Pancreas (tissue), 10 donors: ENCODE measurements around the gene SEC14L1. TPM values are rescaled to one million over a fixed set of nuclear protein-coding genes. Genes with fewer than 3 reads are reported as not detected.
A peak's percentile ranks its signal among the peaks of the same experiment; 100 is the strongest.

Source experiments
- ATAC-seq, 4 donors: fragments of 200-7000 bp; cut with Tn5 transposase; one replicate each; pipeline versions ENCODE4 v1.8.0 to v1.9.1; 2020; ENCODE audit warnings: mild to moderate bottlenecking in 4 of 4, moderate library complexity in 4 of 4
- DNase-seq, 6 donors: peaks; one replicate each; pipeline ENCODE4 v3.0.0-alpha.2; 2020
- FAIRE-seq: peaks from 2 replicates; lab custom pipeline; 2012; peaks lifted over from hg19 to GRCh38; lab: Jason Lieb, UNC
- H3K27ac ChIP-seq, 4 donors: fragments of 200-600 bp; sonication (generic); 1 replicate in 3 of 4; 2 replicates in 1 of 4; pipeline versions ENCODE4 v1.5.0 to v1.8.0; 2020
- H3K27me3 ChIP-seq, 4 donors: fragments of 200-600 bp; one replicate each; pipeline ENCODE4 v1.8.0; 2021
- H3K36me3 ChIP-seq, 3 donors: fragments of 200-600 bp; sonication (generic) in 1 of 3; one replicate each; pipeline versions ENCODE4 v1.5.0 to v1.8.0; 2020 to 2021
- H3K4me1 ChIP-seq, 3 donors: fragments of 200-600 bp; one replicate each; pipeline ENCODE4 v1.8.0; 2021
- H3K4me3 ChIP-seq, 4 donors: fragments of 200-600 bp; sonication (generic) in 2 of 4; one replicate each; pipeline versions ENCODE4 v1.5.0 to v1.8.0; 2020 to 2021
- H3K9me3 ChIP-seq, 4 donors: fragments of 200-600 bp; one replicate each; pipeline ENCODE4 v1.8.0; 2021
- CTCF ChIP-seq, 4 donors: fragments of 200-600 bp; sonication (generic) in 3 of 4; IDR thresholded peaks; one replicate each; pipeline versions ENCODE4 v1.5.0 to v1.8.0; 2021; ENCODE audit warnings: antibody characterized with exemption in 4 of 4
- WGBS, 2 donors: extraction: QIAGEN DNeasy Blood & Tissue Kit; methylation state at CpG; one replicate each; pipeline ENCODE4 v1.1.7; 2013; 5-methylcytosine and 5-hydroxymethylcytosine counted together
- intact Hi-C, 3 donors: fragments of 100-400 bp; cut with DNase I; formaldehyde crosslinking; loops; one replicate each; pipeline versions ENCODE4 v1.11.1 to v1.14.2; 2022
- polyA plus RNA-seq, 2 donors: library from polyadenylated mRNA; stranded (reverse); fragments of 200-250 nt; gene quantifications; one replicate each; pipeline ENCODE4 v1.2.3, GENCODE V29; 2013
- total RNA-seq, 6 donors: library from RNA; stranded (reverse); fragmentation: NEBNext Ultra II Directional in 4 of 6; extraction: Animal tissue kit (Norgen Biotek cat#: 25700) in 4 of 6; gene quantifications; one replicate each; pipeline versions ENCODE4 v1.2.1 to v1.2.4, GENCODE V29; 2021 to 2023
- donor health status: healthy with polysubstance abuse.
- donor health status: DM: no; HTN: no; CAD: no; lungs with moderate emphysema.
- donor health status: DM: no; HTN: no; CAD: no.
- donor health status: control.
- donor health status: control.
- donor health status: Bipolar disorder and iron deficiency.
- donor health status: DM: yes; HTN: yes; CAD: no.
- donor health status: DM: no; HTN: no; CAD: no.
- donor health status: DM: no; HTN: no; CAD: no.
- donor health status: DM: yes; HTN: yes; CAD: no.

SEC14L1 gene
- total and polyA plus RNA-seq, 8 donors, result 17.8 to 45.5 (median 31.8) TPM

GRCh38 chr17:77227461-77228240 lies 86.9 kb downstream of the SEC14L1 start:
- FAIRE-seq (no peak), ATAC-seq (peak in 1 of 4 donors; percentile 22), DNase-seq (no peak)
- no peak overlapping the region for H3K4me3 ChIP-seq
- intact Hi-C loops, result no loop called here
- TF ChIP-seq CTCF (IDR thresholded peaks at IDR 0.05), result no peak
- H3K27me3 ChIP-seq, result no peaks in the 10 kb centered on the region
- WGBS, 2 donors, result 72 to 73% methylated on average over 23 of the region's 23 CpGs
- H3K27ac ChIP-seq, result no peak overlapping the region
- no peaks in the 10 kb centered on the region for H3K9me3 ChIP-seq
- no peaks in the 10 kb centered on the region for H3K36me3 ChIP-seq
- H3K4me1 ChIP-seq, result no peaks in the 10 kb centered on the region

GRCh38 chr17:77228241-77228752 lies 87.5 kb downstream of the SEC14L1 start:
- Histone ChIP-seq H3K4me1 (no peaks in the 10 kb centered on the region), H3K36me3 (no peaks in the 10 kb centered on the region), H3K27me3 (no peaks in the 10 kb centered on the region), H3K27ac (no peak overlapping the region), H3K4me3 (no peak overlapping the region), H3K9me3 (no peaks in the 10 kb centered on the region)
- no peak for DNase-seq
- WGBS, 2 donors, result 77 to 78% methylated on average over 14 to 16 of the region's 16 CpGs
- no peak for FAIRE-seq
- intact Hi-C loops, result no loop called here
- TF ChIP-seq CTCF (IDR thresholded peaks at IDR 0.05), result no peak
- no peak for ATAC-seq

- Histone ChIP-seq H3K4me1 (no peaks in the 10 kb centered on the region), H3K27ac (no peak overlapping the region), H3K9me3 (no peaks in the 10 kb centered on the region), H3K4me3 (no peak overlapping the region), H3K27me3 (no peaks in the 10 kb centered on the region), H3K36me3 (no peaks in the 10 kb centered on the region)
- no peak for TF ChIP-seq CTCF (IDR thresholded peaks at IDR 0.05)
- 85 to 86% methylated on average over 13 of the region's 13 CpGs for WGBS, 2 donors
- no peak for DNase-seq
- no peak for FAIRE-seq
- intact Hi-C loops, result no loop called here
- ATAC-seq, result no peak
Observed at GRCh38 chr17:77228816-77229215, 88.0 kb downstream of the SEC14L1 start.

GRCh38 chr17:77229786-77230435 lies 89.1 kb downstream of the SEC14L1 start:
- FAIRE-seq (no peak), ATAC-seq (no peak), DNase-seq (no peak)
- no peak for TF ChIP-seq CTCF (IDR thresholded peaks at IDR 0.05)
- H3K4me1 ChIP-seq, result no peaks in the 10 kb centered on the region
- no peaks in the 10 kb centered on the region for H3K27me3 ChIP-seq
- H3K9me3 ChIP-seq, result no peaks in the 10 kb centered on the region
- no peak overlapping the region for H3K4me3 ChIP-seq
- no peaks in the 10 kb centered on the region for H3K36me3 ChIP-seq
- intact Hi-C loops, result no loop called here
- WGBS, 2 donors, result 86 to 89% methylated on average over 25 of the region's 25 CpGs
- no peak overlapping the region for H3K27ac ChIP-seq
